Heart right ventricle (tissue), 16 donors: ENCODE data around the gene NOP10. TPM values are rescaled to one million over a fixed set of nuclear protein-coding genes. Genes with fewer than 3 reads are reported as not detected.

ENCODE experiments used
- ATAC-seq, 8 donors: fragments of 200-7000 bp; cut with Tn5 transposase; one replicate each; pipeline ENCODE4 v1.9.1; 2020; ENCODE audit warnings: mild to moderate bottlenecking in 8 of 8, moderate library complexity in 8 of 8, moderate number of reproducible peaks in 1 of 8
- DNase-seq, 2 donors: peaks; one replicate each; pipeline ENCODE4 v3.0.0-alpha.2; 2020
- H3K27ac ChIP-seq, 10 donors: fragments of 200-600 bp; sonication (generic) in 2 of 10; one replicate each; pipeline versions ENCODE4 v1.5.0 to v1.8.0; 2020 to 2022; ENCODE audit warnings: mild to moderate bottlenecking in 3 of 10
- H3K27me3 ChIP-seq, 7 donors: fragments of 200-600 bp; one replicate each; pipeline ENCODE4 v1.8.0; 2021 to 2022; ENCODE audit warnings: mild to moderate bottlenecking in 2 of 7
- H3K36me3 ChIP-seq, 9 donors: fragments of 200-600 bp; sonication (generic) in 1 of 9; one replicate each; pipeline versions ENCODE4 v1.5.0 to v1.8.0; 2020 to 2022; ENCODE audit warnings: mild to moderate bottlenecking in 2 of 9
- H3K4me1 ChIP-seq, 9 donors: fragments of 200-600 bp; sonication (generic) in 1 of 9; one replicate each; pipeline versions ENCODE4 v1.5.0 to v1.8.0; 2020 to 2022; ENCODE audit warnings: mild to moderate bottlenecking in 4 of 9
- H3K4me3 ChIP-seq, 10 donors: fragments of 200-600 bp; sonication (generic) in 2 of 10; one replicate each; pipeline versions ENCODE4 v1.5.0 to v1.8.0; 2020 to 2022; ENCODE audit warnings: mild to moderate bottlenecking in 7 of 10, moderate library complexity in 2 of 10
- H3K9me3 ChIP-seq, 11 donors: fragments of 200-600 bp in 10 of 11; sonication (generic) in 2 of 11; one replicate each; pipeline versions ENCODE4 v1.5.0 to v1.8.0; 2013 to 2022; ENCODE audit warnings: mild to moderate bottlenecking in 2 of 11, control low read depth in 1 of 11, moderate library complexity in 1 of 11
- WGBS, 2 donors: extraction: QIAGEN DNeasy Blood & Tissue Kit; methylation state at CpG; one replicate each; pipeline ENCODE4 v1.1.7; 2013; ENCODE audit warnings: inconsistent platforms in 1 of 2; 5-methylcytosine and 5-hydroxymethylcytosine counted together
- intact Hi-C, 10 donors: fragments of 100-400 bp; cut with DNase I; formaldehyde crosslinking; loops; one replicate each; pipeline versions ENCODE4 v1.11.1 to v1.14.2; 2022
- polyA plus RNA-seq, 2 donors: library from polyadenylated mRNA; stranded (reverse); fragments of 200-250 nt; gene quantifications; one replicate each; pipeline ENCODE4 v1.2.3, GENCODE V29; 2013
- total RNA-seq, 10 donors: library from RNA; stranded (reverse); fragmentation: NEBNext Ultra II Directional in 3 of 10; extraction: Animal tissue kit (Norgen Biotek cat#: 25700) in 3 of 10; gene quantifications; one replicate each; pipeline versions ENCODE4 v1.2.1 to v1.2.4, GENCODE V29; 2021 to 2023
- TF ChIP-seq, protein P1 (sequence below), 9 donors: fragments of 200-600 bp; sonication (generic) in 2 of 9; IDR thresholded peaks; one replicate each; pipeline versions ENCODE4 v1.5.0 to v1.8.0; 2021 to 2022; ENCODE audit warnings: antibody characterized with exemption in 9 of 9, mild to moderate bottlenecking in 5 of 9, moderate library complexity in 1 of 9
- donor health status: Arrhythmogenic right ventricular cardiomyopathy.
- donor health status: ischemic (EF 13 %, LVEDD 7.1; RV severe dilation, severe dysfunction).
- donor health status: healthy with polysubstance abuse.
- donor health status: DM: no; HTN: yes; CAD: no.
- donor health status: DM: no; HTN: no; CAD: no.
- donor health status: ischemic (EF 25% LVEDD 6.9; RV normal size, moderate dysfunction).
- donor health status: ischemic (EF 25% LVEDD 5.7; RV mildly dilated, moderate dysfunction).
- donor health status: healthy.
- donor health status: DM: yes; HTN: yes; CAD: no.
- donor health status: Ischemic cardiomyopathy.
- donor health status: ischemic (EF 35%, LVEDD 5.7; RV mildly dilated, moderate dysfunction).
- donor health status: nonischemic (EF 11% LVEDD 7.7; RV severe dilation, severe dysfunction).
- donor health status: DM: yes; HTN: yes; CAD: no.
- donor health status: PGD.
- donor health status: ischemic (EF 29% LVEDD 5.4; RV normal size, mild dysfunction).
- donor health status: nonischemic (EF 23%, LVEDD 6.1; RV moderate dilation, normal function).

Gene NOP10
- total and polyA plus RNA-seq, 12 donors = 92.3 to 410 (median 119) TPM

DNA sequence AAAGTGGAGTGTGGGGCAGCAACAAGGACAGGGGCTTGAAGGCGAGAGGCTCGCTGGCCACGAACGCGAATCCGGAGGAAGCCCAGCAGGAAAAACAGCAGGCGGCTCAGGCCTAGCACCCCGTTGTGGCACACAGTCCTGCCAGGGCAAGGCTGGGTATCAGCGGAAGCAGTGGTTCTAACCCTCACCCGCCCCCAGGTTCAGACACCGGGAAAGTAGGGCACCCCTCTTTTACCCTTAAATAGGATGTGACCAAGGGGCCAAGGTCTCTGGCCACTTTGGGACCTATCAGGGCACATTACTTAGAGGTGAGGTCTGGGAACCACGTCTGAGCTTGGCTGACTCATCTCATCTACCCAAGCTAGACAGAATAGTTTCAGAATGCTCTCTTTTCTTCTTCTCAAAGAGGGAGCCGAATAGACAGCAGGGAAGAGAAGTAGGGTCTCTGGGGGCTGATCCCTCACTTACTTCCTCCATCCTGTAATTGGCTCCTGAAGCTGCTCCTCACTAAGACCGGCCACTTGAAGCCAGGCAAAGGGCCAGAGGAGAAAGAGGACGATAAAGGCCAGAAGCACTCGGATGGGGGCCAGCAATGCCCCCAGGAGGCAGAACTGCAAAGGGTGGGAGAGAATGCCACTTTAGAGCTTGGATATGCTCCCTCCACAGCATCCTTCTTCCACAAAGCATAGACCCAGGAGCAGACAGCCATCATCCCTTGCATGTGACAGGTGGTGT, 22.3 kb upstream of the NOP10 start:
- Histone ChIP-seq H3K9me3 (no peaks in the 10 kb centered on the region), H3K27me3 (no peaks in the 10 kb centered on the region), H3K27ac (peak overlapping the region; percentile 6 to 100 (median 99)), H3K4me3 (peak overlapping the region in 8 of 10 donors; percentile 82 to 99 (median 95)), H3K4me1 (peaks cover 0 to 26% (median 23%) of the 10 kb centered on the region in 9 donors), H3K36me3 (peaks cover 0 to 39% (median 15%) of the 10 kb centered on the region in 9 donors)
- peak in 4 of 8 donors; percentile 22 to 34 (median 34) for ATAC-seq
- intact Hi-C loops = loop anchor here in 8 of 10 donors (2.0 to 10.0 kb wide), 10 partner anchors 20 to 602 kb away; partner anchors contain the start of genes EMC7 (in 4 of the 8), PGBD4 (in 4 of the 8), AQR (in 1 of the 8) and GOLGA8B (in 1 of the 8)
- TF ChIP-seq, protein P1, sequence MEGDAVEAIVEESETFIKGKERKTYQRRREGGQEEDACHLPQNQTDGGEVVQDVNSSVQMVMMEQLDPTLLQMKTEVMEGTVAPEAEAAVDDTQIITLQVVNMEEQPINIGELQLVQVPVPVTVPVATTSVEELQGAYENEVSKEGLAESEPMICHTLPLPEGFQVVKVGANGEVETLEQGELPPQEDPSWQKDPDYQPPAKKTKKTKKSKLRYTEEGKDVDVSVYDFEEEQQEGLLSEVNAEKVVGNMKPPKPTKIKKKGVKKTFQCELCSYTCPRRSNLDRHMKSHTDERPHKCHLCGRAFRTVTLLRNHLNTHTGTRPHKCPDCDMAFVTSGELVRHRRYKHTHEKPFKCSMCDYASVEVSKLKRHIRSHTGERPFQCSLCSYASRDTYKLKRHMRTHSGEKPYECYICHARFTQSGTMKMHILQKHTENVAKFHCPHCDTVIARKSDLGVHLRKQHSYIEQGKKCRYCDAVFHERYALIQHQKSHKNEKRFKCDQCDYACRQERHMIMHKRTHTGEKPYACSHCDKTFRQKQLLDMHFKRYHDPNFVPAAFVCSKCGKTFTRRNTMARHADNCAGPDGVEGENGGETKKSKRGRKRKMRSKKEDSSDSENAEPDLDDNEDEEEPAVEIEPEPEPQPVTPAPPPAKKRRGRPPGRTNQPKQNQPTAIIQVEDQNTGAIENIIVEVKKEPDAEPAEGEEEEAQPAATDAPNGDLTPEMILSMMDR (IDR thresholded peaks at IDR 0.05) = no peak
- DNase-seq = peak; percentile 45 to 59
- 69 to 76% methylated on average over 16 of the region's 16 CpGs for WGBS, 2 donors

DNA sequence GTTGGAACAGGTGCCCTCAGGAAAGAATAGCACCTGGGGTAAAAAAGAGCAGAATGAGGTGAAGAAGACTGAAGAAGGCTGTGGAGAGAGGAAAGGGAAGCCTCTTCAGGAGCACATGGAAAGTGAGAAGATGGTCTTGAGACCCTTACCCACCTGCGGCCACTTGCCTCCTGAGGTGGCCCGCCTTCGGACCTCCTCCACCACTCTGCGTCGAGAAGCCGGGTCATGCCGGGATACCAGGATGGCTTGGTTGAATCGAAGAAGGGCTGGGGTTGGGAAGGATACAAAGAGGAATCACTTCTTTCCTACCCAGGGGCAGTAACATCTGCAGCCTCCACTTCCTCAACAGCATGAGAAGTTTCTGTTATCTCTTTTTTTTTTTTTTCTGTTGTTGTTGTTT, 21.1 kb upstream of the NOP10 start:
- H3K36me3 ChIP-seq = peaks cover 0 to 51% (median 25%) of the 10 kb centered on the region in 9 donors
- DNase-seq (no peak), ATAC-seq (no peak)
- H3K4me3 ChIP-seq = no peak overlapping the region
- no peak overlapping the region for H3K27ac ChIP-seq
- intact Hi-C loops = loop anchor here in 6 of 10 donors (2.0 to 10.0 kb wide), 4 partner anchors 19 to 259 kb away; partner anchors contain the start of genes EMC7 (in 3 of the 6), PGBD4 (in 3 of the 6) and GOLGA8B (in 1 of the 6)
- 93% methylated on average over 8 of the region's 8 CpGs for WGBS, 2 donors
- no peaks in the 10 kb centered on the region for H3K9me3 ChIP-seq
- peaks cover 0 to 26% (median 23%) of the 10 kb centered on the region in 9 donors for H3K4me1 ChIP-seq
- TF ChIP-seq, protein P1 (IDR thresholded peaks at IDR 0.05) = no peak
- H3K27me3 ChIP-seq = no peaks in the 10 kb centered on the region

DNA sequence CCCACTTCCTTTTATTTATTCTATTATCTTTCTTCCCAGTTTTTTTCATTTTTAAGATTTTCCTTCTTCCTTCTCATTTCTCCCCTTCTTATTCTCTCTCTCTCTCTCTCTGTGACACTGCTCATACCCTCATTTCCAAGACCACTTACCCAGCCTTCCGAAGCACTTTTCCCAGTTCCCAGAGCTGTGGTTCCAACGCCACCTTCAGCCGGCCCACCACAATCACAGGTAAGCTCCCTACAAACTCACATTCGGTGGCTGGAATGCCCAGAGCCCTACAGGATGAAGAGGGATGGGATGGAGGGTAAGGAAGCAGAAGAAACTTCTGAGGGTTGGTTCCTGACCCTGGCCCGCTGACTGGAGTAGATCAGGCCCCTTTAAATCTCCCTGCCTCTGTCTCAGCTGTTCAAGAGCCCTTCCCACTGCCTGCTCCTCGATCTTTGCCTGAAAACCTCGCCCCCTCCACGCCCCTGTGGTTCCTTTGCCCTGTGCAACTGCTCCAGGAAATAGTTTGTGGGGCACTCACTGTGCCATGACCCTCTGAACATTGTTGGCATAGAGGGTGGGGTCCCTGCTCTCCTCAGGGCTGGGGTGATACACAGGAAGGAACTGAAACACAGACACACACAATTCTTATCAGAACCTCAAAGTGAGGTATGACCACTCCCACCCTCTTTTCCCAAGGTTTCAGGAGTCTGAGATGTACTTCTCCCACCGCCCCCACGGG, 19.3 kb upstream of the NOP10 start:
- H3K4me1 ChIP-seq = peaks cover 0 to 21% (median 16%) of the 10 kb centered on the region in 9 donors
- H3K4me3 ChIP-seq = no peak overlapping the region
- DNase-seq (no peak), ATAC-seq (no peak)
- no peaks in the 10 kb centered on the region for H3K27me3 ChIP-seq
- TF ChIP-seq, protein P1 (IDR thresholded peaks at IDR 0.05) = no peak
- H3K27ac ChIP-seq = no peak overlapping the region
- H3K36me3 ChIP-seq = peaks cover 0 to 70% (median 28%) of the 10 kb centered on the region in 9 donors
- H3K9me3 ChIP-seq = no peaks in the 10 kb centered on the region
- 80 to 84% methylated on average over 10 of the region's 10 CpGs for WGBS, 2 donors
- intact Hi-C loops = loop anchor here in 6 of 10 donors (10.0 kb wide), 3 partner anchors 117 to 257 kb away; partner anchors contain the start of genes EMC7 (in 3 of the 6), PGBD4 (in 3 of the 6) and GOLGA8B (in 1 of the 6)

DNA sequence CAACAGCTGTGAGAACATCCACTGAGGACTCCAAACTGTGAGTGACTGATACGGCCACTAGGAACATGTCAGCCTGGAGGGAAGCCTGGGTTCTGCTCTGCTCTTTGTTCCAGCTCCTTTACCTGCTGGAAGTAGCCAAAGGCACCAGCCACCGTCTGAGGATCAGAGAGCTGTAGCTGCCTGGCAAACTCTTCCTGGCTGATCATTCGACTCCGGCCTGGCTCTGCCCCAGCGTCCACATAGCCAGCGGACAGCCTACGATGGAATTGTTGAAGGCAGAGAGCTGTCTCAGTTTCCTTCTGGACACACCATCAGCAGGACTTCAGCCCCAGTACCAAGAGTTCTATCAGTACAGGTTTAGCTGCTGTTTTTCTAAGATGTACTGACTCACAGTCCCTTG, 18.3 kb upstream of the NOP10 start:
- Histone ChIP-seq H3K9me3 (no peaks in the 10 kb centered on the region), H3K27me3 (no peaks in the 10 kb centered on the region), H3K36me3 (peaks cover 0 to 79% (median 28%) of the 10 kb centered on the region in 9 donors), H3K27ac (no peak overlapping the region), H3K4me3 (no peak overlapping the region), H3K4me1 (peaks cover 0 to 19% (median 16%) of the 10 kb centered on the region in 9 donors)
- ATAC-seq (no peak), DNase-seq (no peak)
- TF ChIP-seq, protein P1 (IDR thresholded peaks at IDR 0.05) = no peak
- intact Hi-C loops = loop anchor here in 6 of 10 donors (10.0 kb wide), 3 partner anchors 116 to 256 kb away; partner anchors contain the start of genes EMC7 (in 3 of the 6), PGBD4 (in 3 of the 6) and GOLGA8B (in 1 of the 6)
- WGBS, 2 donors = 82 to 91% methylated on average over 7 of the region's 7 CpGs
